K562 (cell line): ENCODE data around the gene PPP1R14B. TPM values are rescaled to one million over a fixed set of nuclear protein-coding genes. Genes with fewer than 3 reads are reported as not detected.
A peak's percentile ranks its signal among the peaks of the same experiment; 100 is the strongest.

Experiments used
- E2F3 ChIP-seq: fragments of 250-450 bp; sonication (Bioruptor Pico); IDR thresholded peaks from 2 replicates; pipeline ENCODE4 v1.4.0; 2020; ENCODE audit warnings: mild to moderate bottlenecking
- ETV5 ChIP-seq: sonication (generic); formaldehyde crosslinking; IDR thresholded peaks from 2 replicates; pipeline ENCODE4 v1.4.0; 2020; ENCODE audit warnings: low read depth, mild to moderate bottlenecking, missing genetic modification reagents
- GATAD2A ChIP-seq: fragments of 450-650 bp; IDR thresholded peaks from 2 replicates; pipeline ENCODE4 v1.6.1; 2017
- IRF9 ChIP-seq: fragments of 450-650 bp; IDR thresholded peaks from 2 replicates; pipeline ENCODE4 v1.6.1; 2016; ENCODE audit warnings: missing biosample characterization, missing genetic modification characterization
- MEF2D ChIP-seq: conservative IDR thresholded peaks from 2 replicates; pipeline ENCODE4 v1.6.1; 2016; ENCODE audit warnings: low read depth, missing genetic modification characterization, missing compliant biosample characterization
- MEIS2 ChIP-seq: fragments of 450-650 bp; IDR thresholded peaks from 2 replicates; pipeline ENCODE4 v1.6.1; 2014; ENCODE audit warnings: mild to moderate bottlenecking; ENCODE audit not compliant: partially characterized antibody
- MXD1 ChIP-seq: fragments of 250-450 bp; sonication (Bioruptor Pico); IDR thresholded peaks from 2 replicates; pipeline ENCODE4 v1.8.0; 2021; ENCODE audit warnings: borderline replicate concordance, mild to moderate bottlenecking, moderate library complexity; ENCODE audit not compliant: poor library complexity, severe bottlenecking
- NFYB ChIP-seq: IDR thresholded peaks from 2 replicates; pipeline ENCODE4 v1.6.1; 2011; ENCODE audit warnings: mild to moderate bottlenecking, moderate library complexity; ENCODE audit not compliant: insufficient read length; ENCODE audit errors: extremely low read depth
- NUFIP1 ChIP-seq: fragments of 450-650 bp; IDR thresholded peaks from 2 replicates; pipeline ENCODE4 v1.6.1; 2018; ENCODE audit not compliant: partially characterized antibody
- SMAD2 ChIP-seq: fragments of 150-350 bp; IDR thresholded peaks from 2 replicates; pipeline ENCODE4 v1.6.1; 2014; ENCODE audit warnings: low read depth, mild to moderate bottlenecking, low read length
- STAT5B ChIP-seq: fragments of 250-450 bp; sonication (Bioruptor Pico); IDR thresholded peaks from 2 replicates; pipeline ENCODE4 v1.8.0; 2021; ENCODE audit warnings: mild to moderate bottlenecking, inconsistent platforms
- STAT6 ChIP-seq: sonication (generic); formaldehyde crosslinking; IDR thresholded peaks from 2 replicates; pipeline ENCODE4 v1.8.1; 2023; ENCODE audit warnings: mild to moderate bottlenecking, missing genetic modification reagents
- TCF7 ChIP-seq: sonication (generic); IDR thresholded peaks from 2 replicates; pipeline ENCODE4 v1.6.1; 2016; ENCODE audit warnings: antibody characterized with exemption, borderline replicate concordance
- ZNF398 ChIP-seq: fragments of 250-450 bp; sonication (Bioruptor Pico); IDR thresholded peaks from 2 replicates; pipeline ENCODE4 v1.8.0; 2021; ENCODE audit warnings: moderate library complexity, mild to moderate bottlenecking, inconsistent platforms
- ZNF589 ChIP-seq: fragments of 200-800 bp; sonication (Bioruptor generic); IDR thresholded peaks from 2 replicates; pipeline ENCODE4 v1.6.1; 2016; ENCODE audit warnings: low read depth, missing genetic modification characterization, missing compliant biosample characterization
- ZNF609 ChIP-seq: sonication (generic); formaldehyde crosslinking; IDR thresholded peaks from 2 replicates; pipeline ENCODE4 v1.8.1; 2023; ENCODE audit warnings: missing genetic modification reagents, mild to moderate bottlenecking, borderline replicate concordance
- polyA plus RNA-seq, 8 experiments: library from polyadenylated mRNA; depleted of rRNA in 4 of 8; stranded (reverse) in 5 of 8; unstranded in 3 of 8; fragments of >200 nt; fragmentation: Nextera tagmentation in 2 of 8; fragmentation: Illumina TruSeq in 1 of 8; extraction: Ambion mirVana in 2 of 8; extraction: Trizol in 1 of 8; gene quantifications; 2 replicates each; pipeline versions ENCODE4 v1.2.1 to v1.2.3, GENCODE V29; 2011 to 2014; ENCODE audit warnings: inconsistent platforms in 1 of 8, missing spikeins in 1 of 8
- total RNA-seq, 7 experiments: library from RNA; depleted of rRNA in 6 of 7; stranded (reverse); fragments of >200 nt in 6 of 7; fragmentation: Illumina TruSeq in 2 of 7; extraction: Trizol in 2 of 7; gene quantifications; 2 replicates each; pipeline versions ENCODE4 v1.2.1 to v1.2.3, GENCODE V29; 2011 to 2021; ENCODE audit warnings: low replicate concordance in 1 of 7

PPP1R14B gene
- total and polyA plus RNA-seq, 9 of the 15 experiments (the other 6 are each of a cell fraction or from before 2014, with no cell fraction given): 7.7 to 566 (median 212) TPM

- TF ChIP-seq ZNF589 (peak; percentile 50; the same call in 1 of the 2 replicates), SMAD2 (no peak), ZNF609 (no peak), NUFIP1 (no peak), MEIS2 (peak; percentile 77), E2F3 (CRISPR knock-in tag) (no peak), MEF2D (tag) (no peak), STAT5B (CRISPR knock-in tag) (no peak), STAT6 (CRISPR knock-in tag) (no peak), MXD1 (CRISPR knock-in tag) (no peak), IRF9 (tag) (no peak), ZNF398 (no peak), GATAD2A (peak; percentile 27; the same call in 1 of the 2 replicates), ETV5 (peak; percentile 93), NFYB (peak; percentile 26), TCF7 (no peak)
Measured at GRCh38 chr11:64240435-64241240, 6.1 kb downstream of the PPP1R14B start, which contains the start of gene FKBP2 (continued).
